ENCODE results near the gene SLC2A11.
"Not testable (repeated sequence)": the region's sequence is repeated elsewhere in the genome, so short reads cannot be mapped to it uniquely, and the experiment has no call there.

Gene SLC2A11

GRCh38 chr22:23903328-23903971 lies 45.8 kb downstream of the SLC2A11 start:
- no peak for TF ChIP-seq CTCF (IDR thresholded peaks at IDR 0.05; ENCODE audit: low read depth, low read length, missing control alignments)
- DNase-seq (ENCODE audit: extremely low read depth, low read depth): no peak
- no peak overlapping the region for H3K4me3 ChIP-seq (replicated peaks; ENCODE audit: low read depth, low read length)

GRCh38 chr22:23904573-23905254 lies 47.0 kb downstream of the SLC2A11 start:
- DNase-seq (ENCODE audit: extremely low read depth, low read depth): no peak
- no peak for TF ChIP-seq CTCF (IDR thresholded peaks at IDR 0.05; ENCODE audit: low read depth, low read length, missing control alignments)
- H3K4me3 ChIP-seq (replicated peaks; ENCODE audit: low read depth, low read length): no peak overlapping the region

- no peak for TF ChIP-seq CTCF (IDR thresholded peaks at IDR 0.05; ENCODE audit: low read depth, low read length, missing control alignments)
- no peak for DNase-seq (ENCODE audit: extremely low read depth, low read depth)
Measured at GRCh38 chr22:23906641-23907040, 49.0 kb downstream of the SLC2A11 start.

GRCh38 chr22:23907423-23907822 lies 49.7 kb downstream of the SLC2A11 start:
- not testable (repeated sequence) for DNase-seq (ENCODE audit: extremely low read depth, low read depth); H3K4me3 ChIP-seq (replicated peaks; ENCODE audit: low read depth, low read length)

More at GRCh38 chr22:23906641-23907040, 49.0 kb downstream of the SLC2A11 start:
- no peak overlapping the region for H3K4me3 ChIP-seq (replicated peaks; ENCODE audit: low read depth, low read length)

GRCh38 chr22:23908587-23909205 lies 51.0 kb downstream of the SLC2A11 start:
- no peak overlapping the region for H3K4me3 ChIP-seq (replicated peaks; ENCODE audit: low read depth, low read length)
- DNase-seq (ENCODE audit: extremely low read depth, low read depth): no peak
- TF ChIP-seq CTCF (IDR thresholded peaks at IDR 0.05; ENCODE audit: low read depth, low read length, missing control alignments): no peak

GRCh38 chr22:23909296-23909898 lies 51.7 kb downstream of the SLC2A11 start:
- DNase-seq (ENCODE audit: extremely low read depth, low read depth): no peak
- no peak for TF ChIP-seq CTCF (IDR thresholded peaks at IDR 0.05; ENCODE audit: low read depth, low read length, missing control alignments)
- no peak overlapping the region for H3K4me3 ChIP-seq (replicated peaks; ENCODE audit: low read depth, low read length)
